Measurements from ENCODE around the gene RAVER2.

DNA sequence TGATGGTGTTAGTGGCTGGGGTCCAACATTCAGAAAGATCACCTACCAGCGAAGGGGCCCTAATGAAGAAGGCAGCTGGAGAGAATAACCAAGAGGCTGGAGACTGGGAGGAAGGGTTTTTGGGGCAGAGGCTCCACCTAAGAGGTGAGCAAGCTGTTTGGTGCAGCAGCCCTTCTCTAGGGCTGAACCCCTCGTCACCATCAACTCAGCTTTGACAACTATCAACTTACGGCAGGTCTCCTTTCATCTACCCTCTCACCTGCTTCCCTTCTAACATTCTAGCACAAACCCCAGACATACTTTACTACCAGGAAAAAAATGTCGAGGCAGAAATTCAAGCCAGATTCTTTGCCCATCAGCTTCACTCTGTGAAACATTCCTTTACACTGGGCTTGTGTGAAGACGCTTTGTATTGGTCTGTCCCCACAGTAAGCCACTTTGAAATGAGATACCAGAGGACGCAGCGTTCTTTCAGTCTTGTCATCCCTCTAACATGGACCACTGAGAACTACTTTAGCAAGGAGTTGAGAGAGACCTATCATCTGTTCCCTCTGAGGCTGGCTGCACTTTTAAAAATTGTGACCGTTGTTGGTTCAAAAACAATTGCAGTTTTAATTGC is 84.6 kb downstream of the RAVER2 start:
- no peak for TF ChIP-seq EZH2 (IDR thresholded peaks at IDR 0.05; ENCODE audit: borderline replicate concordance)
- TF ChIP-seq, protein P1, sequence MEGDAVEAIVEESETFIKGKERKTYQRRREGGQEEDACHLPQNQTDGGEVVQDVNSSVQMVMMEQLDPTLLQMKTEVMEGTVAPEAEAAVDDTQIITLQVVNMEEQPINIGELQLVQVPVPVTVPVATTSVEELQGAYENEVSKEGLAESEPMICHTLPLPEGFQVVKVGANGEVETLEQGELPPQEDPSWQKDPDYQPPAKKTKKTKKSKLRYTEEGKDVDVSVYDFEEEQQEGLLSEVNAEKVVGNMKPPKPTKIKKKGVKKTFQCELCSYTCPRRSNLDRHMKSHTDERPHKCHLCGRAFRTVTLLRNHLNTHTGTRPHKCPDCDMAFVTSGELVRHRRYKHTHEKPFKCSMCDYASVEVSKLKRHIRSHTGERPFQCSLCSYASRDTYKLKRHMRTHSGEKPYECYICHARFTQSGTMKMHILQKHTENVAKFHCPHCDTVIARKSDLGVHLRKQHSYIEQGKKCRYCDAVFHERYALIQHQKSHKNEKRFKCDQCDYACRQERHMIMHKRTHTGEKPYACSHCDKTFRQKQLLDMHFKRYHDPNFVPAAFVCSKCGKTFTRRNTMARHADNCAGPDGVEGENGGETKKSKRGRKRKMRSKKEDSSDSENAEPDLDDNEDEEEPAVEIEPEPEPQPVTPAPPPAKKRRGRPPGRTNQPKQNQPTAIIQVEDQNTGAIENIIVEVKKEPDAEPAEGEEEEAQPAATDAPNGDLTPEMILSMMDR (IDR thresholded peaks at IDR 0.05; ENCODE audit: poor library complexity) = no peak
